NCI-H1092 treated with DMSO at 0.1 percent for 48 hours (cell line): Measurements from ENCODE around the gene STX3.
"Not testable (repeated sequence)": the region's sequence is repeated elsewhere in the genome, so short reads cannot be mapped to it uniquely, and the experiment has no call there.

ENCODE experiments used
- DNase-seq: peaks from one replicate; lab custom pipeline; 2025; lab: John Stamatoyannopoulos, UW

STX3 gene

GRCh38 chr11:59758401-59759037 lies 3.3 kb downstream of the STX3 start:
- DNase-seq: no peak

DNA sequence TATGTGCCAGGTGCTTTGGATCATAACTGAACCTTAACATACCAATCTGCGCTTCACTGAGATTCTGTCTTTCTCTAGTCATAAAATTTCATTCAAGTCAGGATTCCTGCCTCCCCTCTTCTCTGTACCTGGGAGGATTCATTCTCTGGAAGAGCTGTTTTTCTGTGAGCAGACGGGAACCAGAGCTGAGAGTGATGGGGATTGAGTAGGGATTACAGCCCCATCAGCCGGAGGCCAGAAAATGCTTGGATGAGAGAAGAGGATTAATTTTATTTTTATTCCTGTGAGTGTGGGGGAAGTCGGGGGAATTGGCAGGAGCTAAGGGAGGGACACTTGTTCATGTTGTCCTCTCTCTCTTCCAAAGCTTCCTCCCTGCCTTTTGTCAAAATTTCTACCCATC lies 4.7 kb downstream of the STX3 start:
- DNase-seq: no peak

DNA sequence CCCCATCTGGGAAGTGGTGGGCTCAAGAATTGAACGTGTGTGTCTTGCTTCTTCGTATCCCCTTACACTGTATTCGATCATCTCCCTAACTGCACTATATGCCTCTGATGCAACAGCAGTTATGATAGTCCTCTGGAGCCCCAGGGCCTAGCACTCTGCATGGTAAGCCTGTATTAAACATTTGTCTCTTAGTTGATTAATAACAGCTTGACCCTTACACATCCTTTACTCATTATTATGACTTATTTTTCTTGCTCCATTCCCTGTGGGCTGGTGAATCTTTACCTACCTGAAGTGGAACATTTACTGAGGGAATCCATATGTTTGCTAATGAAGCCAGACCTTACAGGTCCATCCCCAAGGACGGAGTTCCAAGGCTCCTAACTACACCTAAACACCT lies 5.6 kb downstream of the STX3 start:
- no peak for DNase-seq

DNA sequence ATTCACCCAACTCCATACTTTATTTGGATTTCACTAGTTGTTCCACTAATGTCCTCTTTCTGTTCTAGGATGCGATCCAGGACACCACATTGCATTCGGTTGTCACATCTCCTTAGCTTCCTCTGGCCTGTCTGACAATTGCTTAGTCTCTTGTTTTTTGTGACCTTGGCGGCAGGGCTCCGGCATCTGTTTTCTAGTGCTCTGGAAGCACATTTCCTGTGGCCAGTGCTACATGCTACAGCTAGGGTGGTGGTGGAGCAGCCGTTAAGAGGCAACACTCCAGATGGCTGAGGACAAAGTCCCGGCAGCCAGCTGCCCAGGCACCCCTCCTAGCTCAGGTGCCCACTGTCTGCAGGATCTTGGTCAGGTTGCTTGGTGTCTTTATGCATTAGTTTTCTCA lies 6.8 kb downstream of the STX3 start:
- no peak for DNase-seq

GRCh38 chr11:59765068-59765735 lies 10.0 kb downstream of the STX3 start:
- DNase-seq: no peak

DNA sequence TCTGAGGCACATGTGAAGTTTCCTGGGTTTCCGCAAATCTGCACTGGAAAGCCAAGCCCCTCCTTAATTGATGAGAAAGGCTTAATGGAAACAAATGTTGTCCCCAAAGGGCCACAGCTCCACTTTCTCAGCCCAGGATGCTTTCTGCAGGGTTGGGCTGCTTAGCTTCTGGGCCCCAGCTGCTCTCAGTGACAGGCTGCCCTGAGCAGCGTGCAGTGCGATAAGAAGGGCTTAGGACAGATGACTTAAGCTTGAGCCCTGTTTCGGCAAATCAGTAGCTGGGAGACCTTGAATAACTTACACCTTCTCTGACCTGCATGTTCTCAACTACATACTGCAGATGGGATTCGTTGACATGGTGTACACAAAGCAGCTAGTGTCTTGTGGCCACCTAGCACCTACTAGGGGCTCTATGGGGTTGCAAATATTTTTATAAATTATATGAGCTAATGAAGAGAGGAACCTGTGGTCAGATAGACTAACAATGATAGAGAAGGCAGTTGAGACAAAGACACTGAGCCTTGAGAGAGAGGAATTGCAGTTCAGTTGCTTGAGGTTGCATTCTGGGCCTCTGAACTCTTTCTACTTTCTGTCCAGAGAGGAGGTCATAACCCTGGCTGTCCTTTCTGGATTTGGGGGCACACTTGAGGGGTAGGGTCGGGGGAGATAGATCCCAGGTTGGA lies 11.5 kb downstream of the STX3 start:
- DNase-seq: no peak

DNA sequence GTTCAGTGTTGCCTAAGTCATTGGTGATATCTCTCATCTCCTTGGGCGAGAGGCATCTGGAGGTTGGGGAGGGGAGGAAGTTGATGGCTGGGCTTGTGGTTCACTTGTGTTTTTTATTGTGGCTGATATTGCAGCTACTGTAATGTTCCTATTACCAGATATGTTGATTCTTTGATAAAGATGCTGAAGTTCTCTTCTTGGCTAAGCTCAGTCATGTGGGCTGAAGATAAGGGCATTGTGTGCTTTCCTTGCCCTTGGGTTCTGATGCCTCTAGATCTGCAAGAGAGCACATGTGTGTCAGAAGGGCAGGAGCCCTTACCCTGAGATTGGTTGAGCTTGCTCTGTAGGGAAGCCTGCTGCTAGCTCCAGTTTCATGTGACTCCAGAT lies 12.0 kb downstream of the STX3 start:
- no peak for DNase-seq

DNA sequence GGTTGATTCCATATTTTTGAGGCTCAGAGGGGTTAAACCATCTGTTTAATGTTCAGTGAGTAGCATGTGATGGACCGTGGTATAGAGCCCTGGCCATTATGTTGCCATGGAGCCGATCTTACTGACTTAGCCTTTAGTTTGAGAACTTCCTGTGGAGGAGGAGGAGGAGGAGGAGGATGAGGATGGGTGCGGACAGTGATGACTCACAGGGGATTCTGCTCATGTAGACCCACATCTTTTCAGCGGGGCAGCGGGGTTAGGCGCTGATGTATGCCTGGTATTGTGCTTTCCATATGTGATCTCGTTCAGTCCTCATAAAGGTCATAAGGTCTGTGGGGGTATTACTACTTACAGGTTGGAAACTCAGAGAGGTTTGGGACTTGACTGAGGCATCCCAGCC lies 13.9 kb downstream of the STX3 start:
- DNase-seq: no peak

DNA sequence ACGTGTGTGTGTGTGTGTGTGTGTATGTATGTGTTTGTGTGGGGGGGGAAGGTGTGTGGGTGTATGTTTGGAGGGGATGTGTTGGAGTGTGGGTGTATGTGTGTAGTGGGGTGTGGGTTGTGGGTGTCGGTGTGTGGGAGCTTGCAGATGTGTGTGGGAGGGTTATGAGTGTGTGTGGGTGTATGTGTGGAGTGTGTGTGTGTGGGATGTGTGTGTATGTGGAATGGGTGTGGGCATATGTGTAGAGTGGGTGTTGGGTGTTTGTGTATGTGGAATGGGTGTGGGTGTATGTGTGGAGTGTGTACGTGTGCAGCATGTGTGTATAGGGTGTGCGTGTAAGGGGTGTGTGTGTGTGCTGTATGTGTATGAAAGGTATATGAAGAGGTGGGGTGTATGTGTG lies 14.7 kb downstream of the STX3 start:
- DNase-seq: no peak

DNA sequence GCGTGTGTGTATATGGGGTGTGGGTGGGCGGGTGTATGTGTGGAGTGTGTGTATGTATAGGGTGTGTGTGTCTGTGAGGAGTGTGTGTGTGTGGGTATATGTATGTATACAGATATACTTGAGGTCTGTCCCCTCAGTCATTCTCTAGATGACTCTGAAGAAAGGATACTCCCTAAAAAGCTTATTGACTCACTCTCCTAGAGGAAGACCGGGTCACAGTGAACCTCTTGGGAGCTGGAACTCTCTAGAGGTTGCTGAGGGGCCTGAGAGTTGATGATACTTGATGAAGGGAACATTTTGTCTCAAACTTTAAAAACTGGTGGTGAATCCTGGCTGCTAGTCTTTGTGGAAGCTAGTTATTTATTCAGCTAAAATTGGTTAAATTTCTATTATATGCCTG lies 15.1 kb downstream of the STX3 start:
- DNase-seq: no peak

DNA sequence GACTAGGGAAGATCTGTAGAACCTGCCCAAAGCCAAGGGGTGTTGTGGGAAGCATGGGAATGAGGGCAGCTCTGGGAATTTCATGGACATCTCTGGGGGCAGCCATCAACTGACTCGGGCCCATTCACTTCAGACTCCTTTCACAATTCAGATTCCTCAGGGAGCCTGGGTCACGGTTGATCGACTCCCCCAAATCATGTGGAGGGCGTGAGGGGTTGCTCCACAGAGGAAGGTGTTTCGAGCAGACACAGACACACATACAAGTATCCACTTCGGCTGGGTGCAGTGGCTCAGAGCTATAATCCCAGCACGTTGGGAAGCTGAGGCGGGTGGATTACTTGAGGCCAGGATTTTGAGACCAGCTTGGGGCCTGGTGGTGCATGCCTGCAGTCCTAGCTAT lies 15.7 kb downstream of the STX3 start:
- no peak for DNase-seq

- DNase-seq: no peak
Measured at GRCh38 chr11:59771605-59772004, 16.4 kb downstream of the STX3 start.

- DNase-seq: no peak
Measured at GRCh38 chr11:59773083-59773440, 17.9 kb downstream of the STX3 start.

DNA sequence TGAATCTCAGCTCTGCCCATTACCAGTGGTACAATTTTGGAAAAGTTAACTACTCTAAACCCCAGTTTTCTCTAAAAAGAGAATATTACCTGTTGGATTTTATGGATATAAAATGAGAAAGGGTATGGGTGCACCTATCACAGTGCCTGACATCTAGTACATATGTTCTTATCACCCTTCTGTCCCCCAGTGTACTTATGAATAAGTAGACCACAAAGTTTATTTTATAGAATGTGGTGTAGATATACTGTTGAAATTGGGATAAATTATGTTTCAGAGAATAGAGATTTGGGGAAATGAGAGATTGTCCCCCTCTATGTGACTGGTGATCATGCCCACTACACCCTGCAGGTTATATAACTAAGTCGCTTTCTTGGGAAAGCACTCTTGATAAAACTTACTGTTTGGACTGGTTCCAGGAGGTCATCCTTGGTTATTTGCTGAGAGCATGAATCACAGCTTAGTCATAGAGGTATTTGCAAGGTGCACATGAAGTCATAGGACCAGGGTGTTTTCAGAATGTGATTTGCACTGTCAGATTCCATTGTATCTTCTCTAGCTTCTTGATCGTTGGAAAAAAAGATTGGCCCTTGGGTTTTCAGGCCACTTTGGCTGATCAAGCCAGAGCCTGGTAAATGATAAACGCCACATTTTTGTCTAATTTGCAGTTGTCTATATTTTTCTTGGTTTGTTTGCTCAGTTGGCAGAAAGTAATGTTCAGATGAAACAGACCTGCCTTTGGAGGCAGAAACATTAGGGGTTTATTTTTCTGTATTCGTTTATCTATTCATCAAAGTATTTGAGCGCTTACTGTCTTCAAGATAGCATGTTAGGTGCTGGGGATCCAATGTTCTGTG lies 21.3 kb downstream of the STX3 start:
- DNase-seq: no peak

- no peak for DNase-seq
Measured at GRCh38 chr11:59777104-59777503, 21.9 kb downstream of the STX3 start.

DNA sequence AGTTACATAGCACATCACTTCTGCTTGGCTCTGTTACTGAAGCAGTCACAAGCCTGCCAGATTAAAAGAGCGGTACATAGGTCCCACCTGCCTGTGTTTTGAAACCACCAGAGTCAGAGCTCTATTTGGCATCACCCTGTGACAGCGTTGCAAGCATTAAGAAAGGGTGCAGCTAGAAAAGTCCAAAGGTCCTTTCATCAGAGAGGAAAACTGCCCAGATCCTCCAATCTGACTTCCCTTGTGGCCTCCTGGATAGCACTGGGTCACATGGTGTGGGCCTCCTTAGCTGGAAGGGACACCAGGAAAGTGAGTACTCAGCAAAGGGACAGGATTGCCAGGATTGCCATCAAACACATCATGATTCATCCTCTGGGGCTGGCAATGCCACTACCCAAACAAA lies 22.9 kb downstream of the STX3 start:
- no peak for DNase-seq

DNA sequence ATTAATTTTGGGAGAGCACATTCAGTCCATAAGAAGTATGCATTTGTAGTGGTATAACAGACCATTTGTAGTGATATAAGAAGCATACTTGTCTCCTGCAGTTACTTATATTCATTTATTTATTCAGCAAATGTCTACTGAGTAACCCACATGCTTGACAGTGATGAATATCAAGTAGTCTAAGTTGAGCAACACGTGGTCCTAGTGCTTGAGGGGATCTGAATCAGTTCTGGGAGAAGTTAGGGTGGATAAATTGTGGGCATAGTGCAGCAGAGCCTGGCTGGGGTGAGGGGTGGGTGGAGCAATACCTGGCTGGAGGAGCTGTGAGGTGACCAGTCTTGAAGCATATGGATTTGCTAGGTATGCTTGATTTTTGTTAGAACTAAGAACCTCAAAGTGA lies 24.3 kb downstream of the STX3 start:
- no peak for DNase-seq

DNA sequence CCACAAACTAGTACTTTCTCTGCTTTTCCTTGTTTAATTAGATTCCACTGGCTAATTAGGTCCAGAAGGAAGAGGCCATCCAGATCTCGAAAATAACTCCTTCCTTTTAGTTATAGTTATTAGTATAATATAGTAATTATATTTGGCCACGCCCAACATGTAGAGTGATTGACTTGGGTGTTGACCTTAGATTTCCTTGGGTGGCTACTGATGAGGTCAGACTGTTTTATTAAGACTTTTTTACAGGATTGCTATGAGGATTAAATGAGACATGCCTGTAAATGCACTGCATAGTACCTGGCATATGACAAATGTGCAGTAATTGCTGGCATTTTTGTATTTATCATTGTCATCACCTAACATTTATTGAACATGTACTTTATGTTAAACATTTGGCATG lies 26.9 kb downstream of the STX3 start:
- no peak for DNase-seq

DNA sequence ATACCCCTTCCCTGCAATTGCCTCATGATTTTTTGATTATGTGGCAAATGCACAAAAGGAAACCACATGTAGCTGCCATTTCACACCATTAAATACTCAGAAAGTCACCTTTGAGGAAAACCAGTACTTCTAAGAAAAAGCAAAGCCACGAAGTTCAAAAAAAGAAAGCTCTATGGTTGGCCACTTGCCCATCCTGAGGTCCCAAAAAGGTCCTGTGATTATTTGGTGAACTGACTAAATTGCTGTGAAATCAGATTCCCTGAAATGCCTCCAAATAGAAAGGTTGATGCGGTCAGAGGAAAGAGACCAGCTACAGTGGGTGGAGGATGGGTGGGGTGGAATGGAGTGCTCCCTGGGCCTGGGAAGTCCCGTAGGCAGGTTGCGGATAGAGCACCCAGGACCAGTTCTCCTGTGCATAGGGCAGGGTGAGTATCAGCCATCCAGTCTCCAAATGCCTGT lies 28.5 kb downstream of the STX3 start:
- no peak for DNase-seq

GRCh38 chr11:59784441-59784840 lies 29.3 kb downstream of the STX3 start:
- not testable (repeated sequence) for DNase-seq

GRCh38 chr11:59785818-59786217 lies 30.6 kb downstream of the STX3 start:
- no peak for DNase-seq

DNA sequence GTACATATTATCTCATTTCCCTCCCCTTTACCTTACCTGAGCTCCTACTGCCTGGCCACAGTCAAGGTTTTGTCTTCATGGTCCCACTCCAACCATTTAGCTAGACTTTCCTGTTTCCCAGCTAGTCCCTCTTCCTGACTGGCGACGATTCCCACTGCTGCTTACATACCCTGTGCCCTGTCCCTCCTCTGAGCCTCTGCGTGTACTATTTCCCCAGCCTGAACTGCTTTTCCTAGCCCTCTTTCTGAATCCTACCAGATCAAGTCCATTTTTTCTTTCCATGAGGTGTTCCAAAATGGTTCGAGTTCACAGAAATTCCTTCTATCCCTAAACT lies 32.0 kb downstream of the STX3 start:
- DNase-seq: no peak

DNA sequence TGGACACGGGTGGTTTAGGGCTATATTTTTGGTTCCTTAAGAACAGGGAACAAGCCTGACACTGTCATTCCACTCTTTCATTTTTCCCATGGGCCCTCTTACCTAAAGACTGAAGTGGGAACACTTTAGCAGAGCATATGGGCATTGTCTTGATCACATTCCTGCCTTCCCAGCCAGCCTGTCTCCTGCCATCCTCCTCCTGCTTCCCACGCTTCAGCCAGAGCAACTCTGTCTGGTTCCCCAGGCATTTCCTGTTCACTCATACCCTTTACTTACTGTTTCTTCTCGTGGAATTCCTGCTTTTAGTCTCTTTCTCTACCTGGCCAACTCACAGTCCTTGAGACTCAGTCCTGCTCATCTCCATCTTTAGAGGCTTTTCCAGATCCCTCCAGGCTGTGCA lies 32.6 kb downstream of the STX3 start:
- no peak for DNase-seq
